OCI-LY1 (cell line): ENCODE measurements around the gene MKRN2OS.

Experiments
- CTCF ChIP-seq: fragments of 200-600 bp; sonication (generic), shearing (Covaris generic); IDR thresholded peaks from 2 replicates; pipeline ENCODE4 v1.5.1; 2017; ENCODE audit warnings: mild to moderate bottlenecking, antibody characterized with exemption, low read length, moderate library complexity, mixed read lengths
- EZH2 ChIP-seq: fragments of 200-600 bp; sonication (generic), shearing (Covaris generic); IDR thresholded peaks from 2 replicates; pipeline ENCODE4 v1.8.0; 2017; ENCODE audit warnings: borderline replicate concordance, mixed run types, mild to moderate bottlenecking, antibody characterized with exemption, low read length, moderate library complexity, mixed read lengths

GRCh38 chr3:12585181-12585580 is 39.9 kb upstream of the MKRN2OS start:
- TF ChIP-seq CTCF (no peak), EZH2 (no peak)
